ENCODE measurements around the gene PLEKHG2.

- TF ChIP-seq CTCF (conservative IDR thresholded peaks at IDR 0.05 in 1 of 2, IDR thresholded peaks at IDR 0.05 in 1 of 2; ENCODE audit: low read depth in 1 of 2, low read length in 2 of 2) (no peak), EZH2 (IDR thresholded peaks at IDR 0.05; ENCODE audit: low read length, missing control alignments) (no peak)
Measured at GRCh38 chr19:39375929-39376328, 36.5 kb upstream of the PLEKHG2 start.
